ENCODE data around the gene C16orf46.

C16orf46 gene

DNA sequence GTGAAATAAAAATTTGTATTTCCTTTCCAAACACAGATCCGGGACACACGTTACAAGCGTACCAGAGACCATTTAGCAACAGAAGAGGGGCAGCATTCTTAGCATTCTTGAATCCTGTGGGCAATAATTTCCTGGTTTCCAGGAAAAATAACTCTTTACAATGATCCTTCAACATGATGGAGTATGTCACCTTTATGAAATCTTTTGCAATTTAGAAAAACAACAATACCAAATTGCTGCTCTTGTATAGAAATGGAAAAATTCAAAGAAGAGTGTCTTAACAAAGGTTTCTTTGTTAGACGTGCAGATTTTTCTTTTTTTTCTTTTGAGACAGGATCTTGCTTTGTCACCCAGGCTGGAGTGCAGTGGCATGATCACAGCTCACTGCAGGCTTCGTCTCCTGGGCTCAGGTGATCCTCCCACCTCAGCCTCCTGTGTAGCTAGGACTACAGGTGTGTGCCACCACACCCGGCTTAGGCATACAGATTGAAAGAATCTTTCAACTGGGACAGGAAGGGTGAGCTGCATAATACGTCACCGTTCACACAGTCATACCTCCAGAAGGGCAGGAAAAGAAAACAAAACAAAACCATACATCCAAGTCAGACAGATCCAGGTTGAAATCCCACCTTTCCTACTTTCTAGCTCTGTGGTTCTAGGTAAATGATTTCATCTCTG, 29.9 kb upstream of the C16orf46 start:
- no peak overlapping the region for H3K9ac ChIP-seq (ENCODE audit: low read length)
- peaks cover 4% of the 10 kb centered on the region for H3K4me1 ChIP-seq (ENCODE audit: low read length)
- no peak for TF ChIP-seq EZH2phosphoT487 (IDR thresholded peaks at IDR 0.05; ENCODE audit: low read depth)
- TF ChIP-seq, protein P1, sequence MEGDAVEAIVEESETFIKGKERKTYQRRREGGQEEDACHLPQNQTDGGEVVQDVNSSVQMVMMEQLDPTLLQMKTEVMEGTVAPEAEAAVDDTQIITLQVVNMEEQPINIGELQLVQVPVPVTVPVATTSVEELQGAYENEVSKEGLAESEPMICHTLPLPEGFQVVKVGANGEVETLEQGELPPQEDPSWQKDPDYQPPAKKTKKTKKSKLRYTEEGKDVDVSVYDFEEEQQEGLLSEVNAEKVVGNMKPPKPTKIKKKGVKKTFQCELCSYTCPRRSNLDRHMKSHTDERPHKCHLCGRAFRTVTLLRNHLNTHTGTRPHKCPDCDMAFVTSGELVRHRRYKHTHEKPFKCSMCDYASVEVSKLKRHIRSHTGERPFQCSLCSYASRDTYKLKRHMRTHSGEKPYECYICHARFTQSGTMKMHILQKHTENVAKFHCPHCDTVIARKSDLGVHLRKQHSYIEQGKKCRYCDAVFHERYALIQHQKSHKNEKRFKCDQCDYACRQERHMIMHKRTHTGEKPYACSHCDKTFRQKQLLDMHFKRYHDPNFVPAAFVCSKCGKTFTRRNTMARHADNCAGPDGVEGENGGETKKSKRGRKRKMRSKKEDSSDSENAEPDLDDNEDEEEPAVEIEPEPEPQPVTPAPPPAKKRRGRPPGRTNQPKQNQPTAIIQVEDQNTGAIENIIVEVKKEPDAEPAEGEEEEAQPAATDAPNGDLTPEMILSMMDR (IDR thresholded peaks at IDR 0.05; ENCODE audit: low read depth, low read length) = no peak
- no peaks in the 10 kb centered on the region for H3K36me3 ChIP-seq (replicated peaks; ENCODE audit: low read depth, low read length)
- H3K27me3 ChIP-seq (ENCODE audit: low read depth, low read length) = no peaks in the 10 kb centered on the region
- no peaks in the 10 kb centered on the region for H4K20me1 ChIP-seq (ENCODE audit: insufficient read depth, low read length)
- no peak overlapping the region for H3K4me2 ChIP-seq (ENCODE audit: low read length)
- no peak overlapping the region for H2AFZ ChIP-seq (ENCODE audit: low read depth, low read length)
- H3K9me3 ChIP-seq (ENCODE audit: insufficient read depth, low read length) = no peaks in the 10 kb centered on the region
- no peak overlapping the region for H3K4me3 ChIP-seq (ENCODE audit: low read length)
- H3K27ac ChIP-seq (ENCODE audit: low read length) = no peak overlapping the region
- H3K79me2 ChIP-seq (ENCODE audit: low read length) = no peaks in the 10 kb centered on the region

DNA sequence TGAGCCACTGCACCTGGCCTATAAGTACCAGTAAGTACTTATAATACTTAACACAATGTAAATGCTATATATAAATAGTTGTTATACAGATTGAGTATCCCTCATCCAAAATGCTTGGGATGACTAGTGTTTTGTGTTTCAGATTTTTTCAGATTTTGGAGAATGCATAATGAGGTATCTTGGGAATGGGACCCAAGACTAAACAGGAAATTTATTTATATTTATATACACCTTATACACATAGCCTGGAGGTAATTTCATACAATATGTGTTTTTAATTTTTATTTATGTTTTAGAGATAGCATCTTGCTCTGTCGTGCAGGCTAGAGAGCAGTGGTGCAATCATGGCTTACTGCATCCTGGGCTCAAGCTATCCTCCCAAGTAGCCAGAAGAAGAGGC, 28.9 kb upstream of the C16orf46 start:
- H2AFZ ChIP-seq (ENCODE audit: low read depth, low read length) = no peak overlapping the region
- H3K4me3 ChIP-seq (ENCODE audit: low read length) = no peak overlapping the region
- H3K27ac ChIP-seq (ENCODE audit: low read length) = no peak overlapping the region
- no peaks in the 10 kb centered on the region for H3K27me3 ChIP-seq (ENCODE audit: low read depth, low read length)
- no peaks in the 10 kb centered on the region for H3K79me2 ChIP-seq (ENCODE audit: low read length)
- H3K9ac ChIP-seq (ENCODE audit: low read length) = no peak overlapping the region
- H3K4me1 ChIP-seq (ENCODE audit: low read length) = peaks cover 4% of the 10 kb centered on the region
- no peaks in the 10 kb centered on the region for H3K9me3 ChIP-seq (ENCODE audit: insufficient read depth, low read length)
- H4K20me1 ChIP-seq (ENCODE audit: insufficient read depth, low read length) = no peaks in the 10 kb centered on the region
- H3K4me2 ChIP-seq (ENCODE audit: low read length) = no peak overlapping the region
- TF ChIP-seq, protein P1 (IDR thresholded peaks at IDR 0.05; ENCODE audit: low read depth, low read length) = no peak
- TF ChIP-seq EZH2phosphoT487 (IDR thresholded peaks at IDR 0.05; ENCODE audit: low read depth) = no peak
- H3K36me3 ChIP-seq (replicated peaks; ENCODE audit: low read depth, low read length) = no peaks in the 10 kb centered on the region

DNA sequence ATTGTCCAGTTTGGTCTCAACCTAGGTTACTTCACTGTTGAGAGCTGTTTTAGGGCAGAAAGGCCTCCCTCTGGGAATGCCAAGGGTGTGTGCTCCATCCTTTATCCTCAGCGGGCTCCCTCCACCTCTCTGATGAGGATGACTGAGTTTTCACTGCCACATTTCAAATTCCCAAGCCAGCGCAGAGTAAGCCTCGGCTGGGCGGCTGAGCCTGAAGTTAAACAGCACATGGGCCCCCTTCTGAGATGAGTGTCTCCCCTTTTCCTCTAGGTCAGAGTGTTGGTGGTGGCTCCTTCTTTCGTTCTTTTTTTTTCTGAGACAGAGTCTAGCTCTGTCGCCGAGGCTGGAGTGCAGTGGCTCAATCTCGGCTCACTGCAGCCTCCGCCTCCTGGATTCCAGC, 24.7 kb upstream of the C16orf46 start:
- H3K4me2 ChIP-seq (ENCODE audit: low read length) = no peak overlapping the region
- no peak for TF ChIP-seq EZH2phosphoT487 (IDR thresholded peaks at IDR 0.05; ENCODE audit: low read depth)
- TF ChIP-seq, protein P1 (IDR thresholded peaks at IDR 0.05; ENCODE audit: low read depth, low read length) = no peak
- no peak overlapping the region for H3K4me3 ChIP-seq (ENCODE audit: low read length)
- H2AFZ ChIP-seq (ENCODE audit: low read depth, low read length) = no peak overlapping the region
- no peaks in the 10 kb centered on the region for H4K20me1 ChIP-seq (ENCODE audit: insufficient read depth, low read length)
- no peaks in the 10 kb centered on the region for H3K27me3 ChIP-seq (ENCODE audit: low read depth, low read length)
- H3K36me3 ChIP-seq (replicated peaks; ENCODE audit: low read depth, low read length) = no peaks in the 10 kb centered on the region
- no peaks in the 10 kb centered on the region for H3K9me3 ChIP-seq (ENCODE audit: insufficient read depth, low read length)
- no peak overlapping the region for H3K9ac ChIP-seq (ENCODE audit: low read length)
- no peak overlapping the region for H3K27ac ChIP-seq (ENCODE audit: low read length)
- H3K4me1 ChIP-seq (ENCODE audit: low read length) = peaks cover 7% of the 10 kb centered on the region
- no peaks in the 10 kb centered on the region for H3K79me2 ChIP-seq (ENCODE audit: low read length)

DNA sequence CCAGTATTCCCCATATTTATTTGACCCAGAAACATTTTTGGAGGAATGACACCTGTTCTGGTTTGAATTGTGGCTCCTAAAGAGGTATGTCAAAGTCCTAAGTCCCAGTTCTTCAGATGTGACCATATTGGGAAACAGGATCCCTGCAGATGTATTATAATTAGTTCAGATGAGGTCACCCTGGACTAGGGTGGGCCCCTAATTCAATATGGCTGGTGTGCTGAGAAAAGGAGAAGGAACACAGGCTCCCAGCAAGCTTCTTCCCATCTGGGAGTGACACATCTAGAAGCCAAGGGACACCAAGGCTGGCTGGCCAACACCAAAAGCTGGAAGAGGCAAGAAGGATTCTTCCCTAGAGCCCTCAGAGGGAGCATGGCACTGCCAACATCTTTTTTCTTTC, 22.9 kb upstream of the C16orf46 start:
- H3K9ac ChIP-seq (ENCODE audit: low read length) = no peak overlapping the region
- H3K4me2 ChIP-seq (ENCODE audit: low read length) = no peak overlapping the region
- H3K4me1 ChIP-seq (ENCODE audit: low read length) = peaks cover 12% of the 10 kb centered on the region
- no peaks in the 10 kb centered on the region for H3K36me3 ChIP-seq (replicated peaks; ENCODE audit: low read depth, low read length)
- H3K9me3 ChIP-seq (ENCODE audit: insufficient read depth, low read length) = no peaks in the 10 kb centered on the region
- no peak overlapping the region for H2AFZ ChIP-seq (ENCODE audit: low read depth, low read length)
- H3K4me3 ChIP-seq (ENCODE audit: low read length) = no peak overlapping the region
- no peak for TF ChIP-seq EZH2phosphoT487 (IDR thresholded peaks at IDR 0.05; ENCODE audit: low read depth)
- TF ChIP-seq, protein P1 (IDR thresholded peaks at IDR 0.05; ENCODE audit: low read depth, low read length) = no peak
- no peaks in the 10 kb centered on the region for H4K20me1 ChIP-seq (ENCODE audit: insufficient read depth, low read length)
- H3K27ac ChIP-seq (ENCODE audit: low read length) = no peak overlapping the region
- H3K27me3 ChIP-seq (ENCODE audit: low read depth, low read length) = no peaks in the 10 kb centered on the region
- H3K79me2 ChIP-seq (ENCODE audit: low read length) = peaks cover 9% of the 10 kb centered on the region
